ENCODE results near the gene URB1. TPM values are rescaled to one million over a fixed set of nuclear protein-coding genes. Genes with fewer than 3 reads are reported as not detected.

URB1 gene
- total RNA-seq, 2 experiments from 2014 or later: 19.4 to 25.4 TPM

DNA sequence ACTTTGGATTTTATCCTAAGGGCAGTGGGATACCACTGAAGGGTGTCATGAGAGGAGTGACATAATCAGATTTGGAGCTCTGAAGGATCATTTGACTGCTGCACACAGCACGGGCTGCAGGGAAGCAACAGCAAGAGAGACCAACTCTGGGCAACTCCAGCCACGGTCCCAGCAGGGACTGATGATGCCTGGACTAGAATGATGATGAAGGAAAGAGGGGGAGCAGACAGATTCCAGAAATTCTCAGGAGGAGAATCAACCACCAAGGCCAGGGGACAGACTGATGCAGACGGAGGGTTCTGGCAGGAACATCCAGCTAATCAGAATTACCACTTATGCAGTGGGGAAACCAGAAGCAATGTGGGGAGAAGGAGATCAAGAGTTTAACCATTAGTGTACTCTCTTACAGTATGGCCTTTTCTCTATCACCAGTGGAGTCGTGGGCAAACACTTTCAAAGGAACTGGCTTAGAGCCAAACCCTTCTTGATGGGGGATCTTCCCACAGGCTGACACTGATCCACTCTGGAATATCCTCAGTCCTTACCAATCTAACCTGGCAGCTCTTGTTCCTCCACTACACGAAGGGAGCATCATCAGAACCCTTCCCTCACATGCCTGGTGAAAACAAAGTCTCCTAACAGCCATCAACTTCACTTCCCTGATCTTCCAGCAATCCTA is 3.3 kb downstream of the URB1 start:
- no peaks in the 10 kb centered on the region for H3K9me3 ChIP-seq (ENCODE audit: low read length)
- peak overlapping the region; percentile 59 for H3K4me2 ChIP-seq (ENCODE audit: low read length)
- H4K20me1 ChIP-seq (ENCODE audit: insufficient read depth, low read length): peaks cover 7% of the 10 kb centered on the region; the same call in 1 of the 2 replicates

DNA sequence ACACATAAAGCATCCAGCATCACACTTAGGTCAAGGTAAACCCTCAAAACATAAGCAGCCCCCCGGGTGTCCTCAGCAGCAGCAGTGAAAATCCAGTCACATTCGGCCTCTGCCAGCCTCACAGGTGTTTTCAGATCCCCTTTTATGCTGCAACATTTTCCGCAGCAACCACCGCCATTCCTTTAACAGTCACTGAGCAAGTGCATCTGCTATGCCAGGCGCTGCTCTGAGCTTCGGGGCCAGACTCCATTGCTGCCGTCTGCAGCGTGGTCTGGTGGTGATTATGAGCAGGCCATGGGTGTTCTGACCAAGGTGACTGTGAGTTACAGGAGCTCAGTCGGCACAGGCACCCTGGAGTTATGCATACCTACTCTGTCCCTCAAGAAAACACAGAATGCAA is 4.5 kb downstream of the URB1 start:
- ChIA-PET CTCF (ENCODE audit: unreplicated experiment) (no interaction called here), POLR2A (no interaction called here)
- H3K9me3 ChIP-seq (ENCODE audit: low read length): no peaks in the 10 kb centered on the region
- peaks cover 34% of the 10 kb centered on the region for H3K4me1 ChIP-seq (ENCODE audit: insufficient read depth, low read length, poor library complexity, severe bottlenecking)
- peak overlapping the region; percentile 59 for H3K4me2 ChIP-seq (ENCODE audit: low read length)
- H3K79me2 ChIP-seq (ENCODE audit: insufficient read depth, low read depth, low read length): peaks cover 62% of the 10 kb centered on the region
- peak overlapping the region; percentile 28 for H3K27ac ChIP-seq (ENCODE audit: low read depth, low read length, poor library complexity, severe bottlenecking)
- H2AFZ ChIP-seq (ENCODE audit: low read length): no peak overlapping the region
- intact Hi-C loops (cut with micrococcal nuclease; ENCODE audit: unreplicated experiment): no loop called here
- TF ChIP-seq EZH2phosphoT487 (IDR thresholded peaks at IDR 0.05; ENCODE audit: borderline replicate concordance, low read depth, low read length): no peak
- TF ChIP-seq, protein P1, sequence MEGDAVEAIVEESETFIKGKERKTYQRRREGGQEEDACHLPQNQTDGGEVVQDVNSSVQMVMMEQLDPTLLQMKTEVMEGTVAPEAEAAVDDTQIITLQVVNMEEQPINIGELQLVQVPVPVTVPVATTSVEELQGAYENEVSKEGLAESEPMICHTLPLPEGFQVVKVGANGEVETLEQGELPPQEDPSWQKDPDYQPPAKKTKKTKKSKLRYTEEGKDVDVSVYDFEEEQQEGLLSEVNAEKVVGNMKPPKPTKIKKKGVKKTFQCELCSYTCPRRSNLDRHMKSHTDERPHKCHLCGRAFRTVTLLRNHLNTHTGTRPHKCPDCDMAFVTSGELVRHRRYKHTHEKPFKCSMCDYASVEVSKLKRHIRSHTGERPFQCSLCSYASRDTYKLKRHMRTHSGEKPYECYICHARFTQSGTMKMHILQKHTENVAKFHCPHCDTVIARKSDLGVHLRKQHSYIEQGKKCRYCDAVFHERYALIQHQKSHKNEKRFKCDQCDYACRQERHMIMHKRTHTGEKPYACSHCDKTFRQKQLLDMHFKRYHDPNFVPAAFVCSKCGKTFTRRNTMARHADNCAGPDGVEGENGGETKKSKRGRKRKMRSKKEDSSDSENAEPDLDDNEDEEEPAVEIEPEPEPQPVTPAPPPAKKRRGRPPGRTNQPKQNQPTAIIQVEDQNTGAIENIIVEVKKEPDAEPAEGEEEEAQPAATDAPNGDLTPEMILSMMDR (conservative IDR thresholded peaks at IDR 0.05; ENCODE audit: low read length): no peak
- H4K20me1 ChIP-seq (ENCODE audit: insufficient read depth, low read length): peaks cover 7% of the 10 kb centered on the region
- peak overlapping the region; percentile 22 for H3K4me3 ChIP-seq (ENCODE audit: low read depth, low read length, poor library complexity, severe bottlenecking)
- peaks cover 58% of the 10 kb centered on the region for H3K36me3 ChIP-seq (ENCODE audit: insufficient read depth, low read length)
- H3K9me2 ChIP-seq (ENCODE audit: insufficient read depth, low read length): no peaks in the 10 kb centered on the region
- BruUV-seq (replicated peaks): no TSS peak
- DNase-seq (ENCODE audit: low spot score): peak; percentile 57

More for the DNA sequence above, 3.3 kb downstream of the URB1 start:
- intact Hi-C loops (cut with micrococcal nuclease; ENCODE audit: unreplicated experiment): loop anchor here (5.0 kb wide), 1 partner anchor 383 kb away; the partner anchor contains the start of gene PAXBP1
- TF ChIP-seq, protein P1 (conservative IDR thresholded peaks at IDR 0.05; ENCODE audit: low read length): no peak
- no peak for TF ChIP-seq EZH2phosphoT487 (IDR thresholded peaks at IDR 0.05; ENCODE audit: borderline replicate concordance, low read depth, low read length)
- DNase-seq (ENCODE audit: low spot score): no peak
- no peaks in the 10 kb centered on the region for H3K9me2 ChIP-seq (ENCODE audit: insufficient read depth, low read length)
- CTCF ChIA-PET (ENCODE audit: unreplicated experiment): no interaction called here
- peaks cover 62% of the 10 kb centered on the region for H3K79me2 ChIP-seq (ENCODE audit: insufficient read depth, low read depth, low read length)
- no peak overlapping the region for H2AFZ ChIP-seq (ENCODE audit: low read length)
- POLR2A ChIA-PET: interaction anchor here (1.2 kb wide), 1 partner anchor 179 kb away, joined by 3 read pairs; no protein-coding TSS in a partner anchor
- H3K4me1 ChIP-seq (ENCODE audit: insufficient read depth, low read length, poor library complexity, severe bottlenecking): peaks cover 39% of the 10 kb centered on the region
- no peak overlapping the region for H3K27ac ChIP-seq (ENCODE audit: low read depth, low read length, poor library complexity, severe bottlenecking)
- no TSS peak for BruUV-seq (replicated peaks)
- no peak overlapping the region for H3K4me3 ChIP-seq (ENCODE audit: low read depth, low read length, poor library complexity, severe bottlenecking)
- peaks cover 46% of the 10 kb centered on the region for H3K36me3 ChIP-seq (ENCODE audit: insufficient read depth, low read length)

DNA sequence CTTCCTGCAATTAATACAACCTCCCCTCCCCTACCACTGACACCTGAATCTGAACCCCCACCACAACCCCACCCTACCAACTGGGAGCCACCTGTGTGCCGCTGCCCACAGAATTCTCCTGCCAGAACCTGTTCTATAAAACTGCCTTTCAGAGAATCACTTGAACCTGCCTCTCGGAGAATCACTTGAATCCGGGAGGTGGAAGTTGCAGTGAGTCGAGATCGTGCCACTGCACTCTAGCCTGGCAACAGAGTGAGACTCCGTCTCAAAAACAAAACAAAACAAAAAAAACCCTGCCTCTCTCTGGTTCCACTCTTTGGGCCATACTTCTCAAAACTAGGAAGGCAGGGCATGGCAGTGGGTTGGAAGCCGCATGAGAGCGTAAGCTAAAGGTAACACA is 5.7 kb downstream of the URB1 start:
- TF ChIP-seq, protein P1 (conservative IDR thresholded peaks at IDR 0.05; ENCODE audit: low read length): no peak
- no peak for TF ChIP-seq EZH2phosphoT487 (IDR thresholded peaks at IDR 0.05; ENCODE audit: borderline replicate concordance, low read depth, low read length)
- Histone ChIP-seq H3K9me2 (ENCODE audit: insufficient read depth, low read length) (no peaks in the 10 kb centered on the region), H2AFZ (ENCODE audit: low read length) (no peak overlapping the region), H3K79me2 (ENCODE audit: insufficient read depth, low read depth, low read length) (peaks cover 57% of the 10 kb centered on the region), H3K9me3 (ENCODE audit: low read length) (no peaks in the 10 kb centered on the region), H4K20me1 (ENCODE audit: insufficient read depth, low read length) (peaks cover 7% of the 10 kb centered on the region), H3K4me1 (ENCODE audit: insufficient read depth, low read length, poor library complexity, severe bottlenecking) (peaks cover 33% of the 10 kb centered on the region), H3K4me2 (ENCODE audit: low read length) (no peak overlapping the region), H3K27ac (ENCODE audit: low read depth, low read length, poor library complexity, severe bottlenecking) (no peak overlapping the region), H3K4me3 (ENCODE audit: low read depth, low read length, poor library complexity, severe bottlenecking) (no peak overlapping the region), H3K36me3 (ENCODE audit: insufficient read depth, low read length) (peaks cover 70% of the 10 kb centered on the region)
- no TSS peak for BruUV-seq (replicated peaks)
- POLR2A ChIA-PET: interaction anchor here (0.7 kb wide), 1 partner anchor 1524 kb away, joined by 4 read pairs; no protein-coding TSS in a partner anchor
- CTCF ChIA-PET (ENCODE audit: unreplicated experiment): no interaction called here
- no peak for DNase-seq (ENCODE audit: low spot score)
- intact Hi-C loops (cut with micrococcal nuclease; ENCODE audit: unreplicated experiment): no loop called here
